SH-SY5Y (cell line): ENCODE data around the gene EIF2S2.

Experiments
- GATA2 ChIP-seq: IDR thresholded peaks from 2 replicates; pipeline ENCODE4 v1.6.1; 2011; ENCODE audit warnings: mild to moderate bottlenecking, low read depth, low read length
- GATA3 ChIP-seq: IDR thresholded peaks from 2 replicates; pipeline ENCODE4 v1.6.1; 2011; ENCODE audit warnings: low read depth, mild to moderate bottlenecking, low read length, moderate library complexity

- TF ChIP-seq GATA3 (no peak), GATA2 (no peak)
Measured at GRCh38 chr20:34090645-34091044, 21.4 kb downstream of the EIF2S2 start.
